ENCODE data around the gene PIK3R3. TPM values are rescaled to one million over a fixed set of nuclear protein-coding genes. Genes with fewer than 3 reads are reported as not detected.

PIK3R3 gene
- total RNA-seq, 1 donor from 2014 or later: 3.3 TPM

- no peak within 1 kb of the TSS for H3K4me3 ChIP-seq (ENCODE audit: low read depth, low read length)
- DNase-seq (ENCODE audit: low read depth): no peak
Measured at GRCh38 chr1:46174448-46175231, 42.2 kb upstream of the PIK3R3 start, which contains the start of gene TSPAN1. Gene TSPAN1 (plus strand): TSS chr1:46175087. CDS start chr1:46181108, 6,021 bp downstream.

GRCh38 chr1:46173361-46173856 lies 41.0 kb upstream of the PIK3R3 start:
- no peak for TF ChIP-seq CTCF (conservative IDR thresholded peaks at IDR 0.05; ENCODE audit: low read depth, low read length)
- no peak overlapping the region for H3K4me3 ChIP-seq (ENCODE audit: low read depth, low read length)
- no peak for DNase-seq (ENCODE audit: low read depth)

More at GRCh38 chr1:46174448-46175231, 42.2 kb upstream of the PIK3R3 start, which contains the start of gene TSPAN1:
- TF ChIP-seq CTCF (conservative IDR thresholded peaks at IDR 0.05; ENCODE audit: low read depth, low read length): no peak

- TF ChIP-seq CTCF (conservative IDR thresholded peaks at IDR 0.05; ENCODE audit: low read depth, low read length): no peak
- no peak for DNase-seq (ENCODE audit: low read depth)
Measured at GRCh38 chr1:46172321-46172720, 39.9 kb upstream of the PIK3R3 start.

GRCh38 chr1:46171871-46172270 lies 39.4 kb upstream of the PIK3R3 start:
- no peak overlapping the region for H3K4me3 ChIP-seq (ENCODE audit: low read depth, low read length)
- no peak for DNase-seq (ENCODE audit: low read depth)
- TF ChIP-seq CTCF (conservative IDR thresholded peaks at IDR 0.05; ENCODE audit: low read depth, low read length): no peak

More at GRCh38 chr1:46172321-46172720, 39.9 kb upstream of the PIK3R3 start:
- no peak overlapping the region for H3K4me3 ChIP-seq (ENCODE audit: low read depth, low read length)

- TF ChIP-seq CTCF (conservative IDR thresholded peaks at IDR 0.05; ENCODE audit: low read depth, low read length): no peak
- no peak overlapping the region for H3K4me3 ChIP-seq (ENCODE audit: low read depth, low read length)
- no peak for DNase-seq (ENCODE audit: low read depth)
Measured at GRCh38 chr1:46171351-46171750, 38.9 kb upstream of the PIK3R3 start.

- no peak for DNase-seq (ENCODE audit: low read depth)
- H3K4me3 ChIP-seq (ENCODE audit: low read depth, low read length): no peak overlapping the region
- TF ChIP-seq CTCF (conservative IDR thresholded peaks at IDR 0.05; ENCODE audit: low read depth, low read length): no peak
Measured at GRCh38 chr1:46169811-46170454, 37.5 kb upstream of the PIK3R3 start.
